HCT116 (cell line): Measurements from ENCODE around the gene TMEM212. TPM values are rescaled to one million over a fixed set of nuclear protein-coding genes. Genes with fewer than 3 reads are reported as not detected.

Source experiments
- ATAC-seq: fragments of 200-7000 bp; cut with Tn5 transposase; 2 replicates; pipeline ENCODE4 v1.9.1; 2020; ENCODE audit warnings: mild to moderate bottlenecking, moderate library complexity
- BruUV-seq: library from RNA; stranded (reverse); fragments of 400-500 nt; replicated peaks from 2 replicates; lab custom pipeline; 2021; lab: Mats Ljungman, UMichigan
- CTCF ChIA-PET: fragments of 300-600 bp; sonication (Branson Sonifier 250); formaldehyde crosslinking; loops from one replicate; lab custom pipeline; 2021; ENCODE audit warnings: antibody characterized with exemption; lab: Charles Lee
- POLR2A ChIA-PET: fragments of 300-600, 350-600 bp; sonication (Branson Sonifier 250); formaldehyde crosslinking; loops from one replicate; lab custom pipeline; 2021; ENCODE audit warnings: antibody characterized with exemption; lab: Charles Lee
- RAD21 ChIA-PET, 2 experiments: fragments of 300-600 bp; sonication (Branson Sonifier 250); formaldehyde crosslinking; loops; one replicate each; lab custom pipeline; 2023; ENCODE audit warnings: low total read pairs in 2 of 2; ENCODE audit not compliant: uncharacterized antibody in 2 of 2, unreplicated experiment in 2 of 2, low non-redundant PET in 1 of 2; lab: Charles Lee
- DNase-seq: peaks from one replicate; pipeline ENCODE4 v3.0.0-alpha.2; 2010; ENCODE audit warnings: low read depth, low spot score
- H2AFZ ChIP-seq: fragments of 200-600 bp; shearing (Covaris generic), sonication (generic); 2 replicates; pipeline ENCODE4 v1.6.1; 2017; ENCODE audit warnings: low read depth, mixed run types, mixed read lengths, antibody characterized with exemption, low read length; ENCODE audit not compliant: poor library complexity, severe bottlenecking
- H3K27ac ChIP-seq: 2 replicates; pipeline ENCODE4 v1.5.1; 2012; ENCODE audit warnings: low read depth, low read length
- H3K27me3 ChIP-seq: fragments of 200-600 bp; sonication (generic); 2 replicates; pipeline ENCODE4 v1.6.1; 2016; ENCODE audit warnings: mixed run types, low read length, mixed read lengths; ENCODE audit not compliant: insufficient read depth
- H3K36me3 ChIP-seq, 2 experiments: fragments of 200-500 bp in 1 of 2; fragments of 200-600 bp in 1 of 2; sonication (Bioruptor generic) in 1 of 2; sonication (generic) in 1 of 2; 2 replicates each; pipeline versions ENCODE4 v1.5.1 to v1.6.1; 2014 to 2016; ENCODE audit warnings: low read length in 2 of 2, inconsistent platforms in 1 of 2, mixed read lengths in 1 of 2, mixed run types in 1 of 2; ENCODE audit not compliant: insufficient read depth in 2 of 2, control insufficient read depth in 1 of 2
- H3K4me1 ChIP-seq, 2 experiments: fragments of 200-600 bp in 1 of 2; sonication (generic) in 1 of 2; 2 replicates each; pipeline versions ENCODE4 v1.5.1 to v1.6.1; 2012 to 2017; ENCODE audit warnings: low read length in 2 of 2, inconsistent platforms in 1 of 2, mild to moderate bottlenecking in 1 of 2, mixed read lengths in 1 of 2, mixed run types in 1 of 2, moderate library complexity in 1 of 2; ENCODE audit not compliant: insufficient read depth in 2 of 2, control insufficient read depth in 1 of 2
- H3K4me2 ChIP-seq: fragments of 200-600 bp; sonication (generic); 2 replicates; pipeline ENCODE4 v1.6.1; 2017; ENCODE audit warnings: mixed run types, low read length, mixed read lengths
- H3K4me3 ChIP-seq, 2 experiments: fragments of 200-600 bp in 1 of 2; sonication (generic) in 1 of 2; replicated peaks in 1 of 2; 2 replicates each; pipeline ENCODE4 v1.5.1; 2011 to 2016; ENCODE audit warnings: low read length in 2 of 2, control low read depth in 1 of 2, low read depth in 1 of 2, mild to moderate bottlenecking in 1 of 2, mixed read lengths in 1 of 2, mixed run types in 1 of 2
- H3K79me2 ChIP-seq: fragments of 200-600 bp; sonication (generic); 2 replicates; pipeline ENCODE4 v1.6.1; 2017; ENCODE audit warnings: mild to moderate bottlenecking, mixed run types, low read length, moderate library complexity, mixed read lengths; ENCODE audit not compliant: insufficient read depth
- H3K9ac ChIP-seq: fragments of 200-600 bp; sonication (generic); 2 replicates; pipeline ENCODE4 v1.6.1; 2016; ENCODE audit warnings: low read length, mixed read lengths
- H3K9me2 ChIP-seq: fragments of 200-600 bp; sonication (generic), shearing (Covaris generic); 2 replicates; pipeline ENCODE4 v1.6.1; 2017; ENCODE audit warnings: mixed run types, mild to moderate bottlenecking, moderate library complexity; ENCODE audit not compliant: insufficient read depth
- H3K9me3 ChIP-seq, 2 experiments: fragments of 200-500 bp in 1 of 2; fragments of 200-600 bp in 1 of 2; sonication (Bioruptor generic) in 1 of 2; sonication (generic) in 1 of 2; 2 replicates each; pipeline ENCODE4 v1.6.1; 2014 to 2017; ENCODE audit warnings: low read length in 2 of 2, mixed read lengths in 2 of 2, inconsistent platforms in 1 of 2, low read depth in 1 of 2, mild to moderate bottlenecking in 1 of 2, mixed run types in 1 of 2, moderate library complexity in 1 of 2; ENCODE audit not compliant: control insufficient read depth in 1 of 2, insufficient read depth in 1 of 2
- H4K20me1 ChIP-seq: fragments of 200-600 bp; sonication (generic), shearing (Covaris generic); 2 replicates; pipeline ENCODE4 v1.6.1; 2017; ENCODE audit warnings: mixed run types, mild to moderate bottlenecking, moderate library complexity; ENCODE audit not compliant: insufficient read depth
- EGR1 ChIP-seq: IDR thresholded peaks from 2 replicates; pipeline ENCODE4 v1.6.1; 2012; ENCODE audit warnings: low read depth
- ELF1 ChIP-seq: IDR thresholded peaks from 2 replicates; pipeline ENCODE4 v1.6.1; 2012; ENCODE audit warnings: low read depth, borderline replicate concordance
- EZH2 ChIP-seq: fragments of 200-600 bp; sonication (generic); IDR thresholded peaks from 2 replicates; pipeline ENCODE4 v1.6.1; 2017; ENCODE audit warnings: antibody characterized with exemption, mixed run types
- FOSL1 ChIP-seq: IDR thresholded peaks from 2 replicates; pipeline ENCODE4 v1.6.1; 2012; ENCODE audit warnings: low read depth
- POLR2A ChIP-seq: IDR thresholded peaks from 2 replicates; pipeline ENCODE4 v1.7.0; 2011; ENCODE audit warnings: borderline replicate concordance; ENCODE audit not compliant: insufficient read depth, insufficient read length; ENCODE audit errors: extremely low read depth
- POLR2AphosphoS5 ChIP-seq: IDR thresholded peaks from 2 replicates; pipeline ENCODE4 v1.6.1; 2011; ENCODE audit warnings: mild to moderate bottlenecking, low read depth, low read length, moderate library complexity
- SIN3A ChIP-seq: IDR thresholded peaks from 2 replicates; pipeline ENCODE4 v1.6.1; 2012; ENCODE audit warnings: low read depth
- SRF ChIP-seq: IDR thresholded peaks from 2 replicates; pipeline ENCODE4 v1.6.1; 2012; ENCODE audit warnings: low read depth
- intact Hi-C: fragments of 100-400 bp; cut with micrococcal nuclease; formaldehyde crosslinking; loops from 2 replicates; pipeline ENCODE4 v1.10.0; 2022
- total RNA-seq: library from RNA; stranded (reverse); gene quantifications from one replicate; pipeline ENCODE4 v1.2.1, GENCODE V29; 2021; ENCODE audit not compliant: unreplicated experiment

Gene TMEM212
- total RNA-seq, 1 experiment from 2014 or later, result not detected

GRCh38 chr3:171817074-171817800 is 25.9 kb upstream of the TMEM212 start:
- H3K4me2 ChIP-seq, result no peak overlapping the region
- H3K4me1 ChIP-seq, result peaks cover 0 to 5% of the 10 kb centered on the region in 2 experiments; a peak in 2 of 4 replicates
- no peaks in the 10 kb centered on the region for H3K9me3 ChIP-seq
- no peak for TF ChIP-seq EZH2
- no peak for TF ChIP-seq ELF1
- no peak for TF ChIP-seq EGR1
- no peak for TF ChIP-seq POLR2A
- H3K36me3 ChIP-seq, result no peaks in the 10 kb centered on the region
- no TSS peak for BruUV-seq
- no peaks in the 10 kb centered on the region for H3K79me2 ChIP-seq
- H3K27me3 ChIP-seq, result no peaks in the 10 kb centered on the region
- ChIA-PET POLR2A (no interaction called here), CTCF (interaction anchor here (0.9 kb wide), 1 partner anchor 11 kb away, joined by 3 read pairs; no protein-coding TSS in a partner anchor), RAD21 (no interaction called here)
- DNase-seq (no peak), ATAC-seq (no peak)
- no peak overlapping the region for H3K9ac ChIP-seq
- H2AFZ ChIP-seq, result no peak overlapping the region
- H3K9me2 ChIP-seq, result no peaks in the 10 kb centered on the region
- no peak overlapping the region for H3K4me3 ChIP-seq
- H4K20me1 ChIP-seq, result no peaks in the 10 kb centered on the region
- no peak overlapping the region for H3K27ac ChIP-seq
- intact Hi-C loops, result loop anchor here (10.0 kb wide), 1 partner anchor 58 kb away; no protein-coding TSS in a partner anchor

- RAD21 ChIA-PET, result no interaction called here
- H4K20me1 ChIP-seq, result no peaks in the 10 kb centered on the region
- H3K4me3 ChIP-seq, result no peak overlapping the region
- POLR2A ChIA-PET, result no interaction called here
- CTCF ChIA-PET, result no interaction called here
- H3K4me2 ChIP-seq, result no peak overlapping the region
- ATAC-seq, result no peak
- no peaks in the 10 kb centered on the region for H3K27me3 ChIP-seq
- H3K27ac ChIP-seq, result no peak overlapping the region
- no peaks in the 10 kb centered on the region for H3K79me2 ChIP-seq
- no peaks in the 10 kb centered on the region for H3K36me3 ChIP-seq
- BruUV-seq, result no TSS peak
- H3K4me1 ChIP-seq, result no peaks in the 10 kb centered on the region
- intact Hi-C loops, result no loop called here
- H3K9me3 ChIP-seq, result no peaks in the 10 kb centered on the region
- no peaks in the 10 kb centered on the region for H3K9me2 ChIP-seq
- no peak overlapping the region for H3K9ac ChIP-seq
- H2AFZ ChIP-seq, result no peak overlapping the region
- DNase-seq, result no peak
- TF ChIP-seq POLR2AphosphoS5 (no peak), SRF (no peak), SIN3A (no peak), FOSL1 (no peak)
Measured at GRCh38 chr3:171821044-171821443, 22.1 kb upstream of the TMEM212 start.
